Neural progenitor cell (in vitro differentiated cells): Measurements from ENCODE around the gene TRPM3.

Source experiments
- CTCF ChIP-seq: fragments of 200-600 bp; sonication (generic); IDR thresholded peaks from 2 replicates; pipeline ENCODE4 v1.5.1; 2017; ENCODE audit warnings: antibody characterized with exemption, mild to moderate bottlenecking
- EZH2 ChIP-seq: fragments of 200-600 bp; sonication (generic); IDR thresholded peaks from 2 replicates; pipeline ENCODE4 v1.6.1; 2017; ENCODE audit warnings: antibody characterized with exemption, mild to moderate bottlenecking, moderate library complexity

- TF ChIP-seq EZH2, result no peak
- no peak for TF ChIP-seq CTCF
Observed at GRCh38 chr9:70679845-70680244, 441.6 kb downstream of the TRPM3 start.
